ENCODE data around the gene UBE3C. TPM values are rescaled to one million over a fixed set of nuclear protein-coding genes. Genes with fewer than 3 reads are reported as not detected.

UBE3C gene
- total RNA-seq, 2 donors from 2014 or later = 49.0 to 72.0 TPM

DNA sequence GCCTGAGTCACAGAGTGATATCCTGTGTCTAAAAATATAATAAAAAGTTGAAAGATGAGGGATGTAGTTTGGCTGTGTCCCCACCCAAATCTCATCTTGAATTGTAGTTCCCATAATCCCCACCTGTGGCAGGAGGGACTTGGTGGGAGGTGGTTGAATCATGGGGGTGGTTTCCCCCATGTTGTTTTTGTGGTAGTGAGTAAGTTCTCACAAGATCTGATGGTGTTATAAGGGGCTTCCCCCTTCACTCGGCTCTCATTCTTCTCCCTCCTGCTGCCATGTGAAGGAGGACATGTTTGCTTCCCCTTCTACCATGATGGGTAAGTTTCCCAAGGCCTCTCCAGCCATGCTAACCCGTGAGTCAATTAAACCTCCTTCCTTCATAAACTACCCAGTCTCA is 25.1 kb upstream of the UBE3C start:
- intact Hi-C loops (cut with DNase I) = no loop called here
- no peaks in the 10 kb centered on the region for H3K9me3 ChIP-seq
- TF ChIP-seq, protein P1, sequence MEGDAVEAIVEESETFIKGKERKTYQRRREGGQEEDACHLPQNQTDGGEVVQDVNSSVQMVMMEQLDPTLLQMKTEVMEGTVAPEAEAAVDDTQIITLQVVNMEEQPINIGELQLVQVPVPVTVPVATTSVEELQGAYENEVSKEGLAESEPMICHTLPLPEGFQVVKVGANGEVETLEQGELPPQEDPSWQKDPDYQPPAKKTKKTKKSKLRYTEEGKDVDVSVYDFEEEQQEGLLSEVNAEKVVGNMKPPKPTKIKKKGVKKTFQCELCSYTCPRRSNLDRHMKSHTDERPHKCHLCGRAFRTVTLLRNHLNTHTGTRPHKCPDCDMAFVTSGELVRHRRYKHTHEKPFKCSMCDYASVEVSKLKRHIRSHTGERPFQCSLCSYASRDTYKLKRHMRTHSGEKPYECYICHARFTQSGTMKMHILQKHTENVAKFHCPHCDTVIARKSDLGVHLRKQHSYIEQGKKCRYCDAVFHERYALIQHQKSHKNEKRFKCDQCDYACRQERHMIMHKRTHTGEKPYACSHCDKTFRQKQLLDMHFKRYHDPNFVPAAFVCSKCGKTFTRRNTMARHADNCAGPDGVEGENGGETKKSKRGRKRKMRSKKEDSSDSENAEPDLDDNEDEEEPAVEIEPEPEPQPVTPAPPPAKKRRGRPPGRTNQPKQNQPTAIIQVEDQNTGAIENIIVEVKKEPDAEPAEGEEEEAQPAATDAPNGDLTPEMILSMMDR (IDR thresholded peaks at IDR 0.05) = no peak
- TF ChIP-seq POLR2AphosphoS5 (IDR thresholded peaks at IDR 0.05) (no peak), POLR2A (IDR thresholded peaks at IDR 0.05) (no peak)
- H3K4me3 ChIP-seq = no peak overlapping the region
- no peaks in the 10 kb centered on the region for H3K27me3 ChIP-seq (replicated peaks; ENCODE audit: insufficient read depth)
- no peak for DNase-seq (ENCODE audit: low spot score)
- H3K36me3 ChIP-seq = no peaks in the 10 kb centered on the region
- 69% methylated on average over 2 of the region's 2 CpGs for WGBS
- H3K27ac ChIP-seq = no peak overlapping the region
- no peaks in the 10 kb centered on the region for H3K4me1 ChIP-seq (replicated peaks)

DNA sequence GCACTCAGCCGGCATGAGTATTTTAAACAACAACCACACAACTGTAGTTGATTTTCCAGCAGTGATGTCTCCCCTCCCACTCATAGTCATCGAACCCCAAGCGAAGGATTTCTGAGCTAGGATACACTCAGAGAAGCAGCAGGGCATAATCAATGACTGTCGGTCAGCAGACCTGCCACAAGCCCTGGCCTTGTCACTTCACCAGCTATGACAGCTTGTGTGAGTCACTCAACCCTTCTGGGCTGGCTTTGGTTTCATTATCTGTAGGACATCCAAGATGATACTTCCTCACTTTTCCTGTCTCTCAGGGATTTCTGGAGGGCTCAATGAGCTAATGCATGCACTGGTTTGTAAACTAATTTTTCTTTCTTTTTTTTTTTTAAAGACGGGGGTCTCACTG is 22.0 kb upstream of the UBE3C start:
- no peak overlapping the region for H3K4me3 ChIP-seq
- H3K27me3 ChIP-seq (replicated peaks; ENCODE audit: insufficient read depth) = no peaks in the 10 kb centered on the region
- intact Hi-C loops (cut with DNase I) = no loop called here
- no peak overlapping the region for H3K27ac ChIP-seq
- 94% methylated on average over 5 of the region's 5 CpGs for WGBS
- H3K9me3 ChIP-seq = no peaks in the 10 kb centered on the region
- no peaks in the 10 kb centered on the region for H3K36me3 ChIP-seq
- no peaks in the 10 kb centered on the region for H3K4me1 ChIP-seq (replicated peaks)
- TF ChIP-seq, protein P1 (IDR thresholded peaks at IDR 0.05) = no peak
- TF ChIP-seq POLR2A (IDR thresholded peaks at IDR 0.05) (no peak), POLR2AphosphoS5 (IDR thresholded peaks at IDR 0.05) (no peak)
- DNase-seq (ENCODE audit: low spot score) = no peak

DNA sequence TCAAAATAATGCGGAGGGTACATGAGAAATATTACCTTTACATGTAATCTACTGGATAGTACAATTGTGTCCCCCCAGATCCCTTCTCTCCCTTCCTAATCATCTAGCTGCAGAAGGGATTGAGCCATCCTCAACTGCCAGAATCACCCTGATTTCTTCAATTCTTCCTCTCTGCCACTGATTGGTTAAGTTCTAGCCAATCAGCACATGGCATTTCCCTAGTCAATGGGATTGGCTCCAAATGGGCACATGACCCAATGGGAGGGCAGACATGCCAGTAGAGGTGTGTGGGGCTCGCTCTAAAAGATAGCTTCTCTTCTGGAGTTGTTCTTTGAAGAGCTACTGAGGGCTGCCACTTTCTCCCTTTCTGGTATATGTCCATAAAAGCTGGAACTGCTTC is 20.9 kb upstream of the UBE3C start:
- Histone ChIP-seq H3K27ac (no peak overlapping the region), H3K27me3 (replicated peaks; ENCODE audit: insufficient read depth) (no peaks in the 10 kb centered on the region), H3K9me3 (no peaks in the 10 kb centered on the region), H3K4me3 (no peak overlapping the region), H3K36me3 (no peaks in the 10 kb centered on the region), H3K4me1 (replicated peaks) (no peaks in the 10 kb centered on the region)
- intact Hi-C loops (cut with DNase I) = no loop called here
- 91% methylated on average over 2 of the region's 2 CpGs for WGBS
- TF ChIP-seq, protein P1 (IDR thresholded peaks at IDR 0.05) = no peak
- TF ChIP-seq POLR2A (IDR thresholded peaks at IDR 0.05) = no peak
- no peak for TF ChIP-seq POLR2AphosphoS5 (IDR thresholded peaks at IDR 0.05)
- no peak for DNase-seq (ENCODE audit: low spot score)

DNA sequence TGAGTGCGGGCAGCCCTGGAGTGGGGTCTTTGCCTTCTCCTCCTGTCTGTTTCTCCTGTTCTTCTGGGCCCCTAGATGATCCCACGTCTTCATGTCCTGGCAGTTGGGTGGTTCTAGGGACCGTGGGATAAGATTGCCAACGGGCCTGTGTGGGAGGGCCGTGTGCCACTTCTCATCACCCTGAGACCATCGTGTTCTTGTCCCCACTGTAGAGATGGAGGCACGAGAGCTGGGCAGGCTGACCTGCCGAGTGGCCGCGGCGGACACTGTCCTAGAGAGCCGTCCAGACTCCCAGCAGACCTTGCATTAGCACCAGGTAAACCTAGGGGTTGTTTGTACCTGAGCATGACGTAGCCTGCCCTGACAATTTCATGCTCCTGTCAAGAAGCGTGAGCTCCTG is 18.5 kb upstream of the UBE3C start:
- no peak for DNase-seq (ENCODE audit: low spot score)
- WGBS = 94% methylated on average over 14 of the region's 14 CpGs
- Histone ChIP-seq H3K27ac (no peak overlapping the region), H3K9me3 (no peaks in the 10 kb centered on the region), H3K4me3 (no peak overlapping the region), H3K4me1 (replicated peaks) (no peaks in the 10 kb centered on the region), H3K36me3 (no peaks in the 10 kb centered on the region), H3K27me3 (replicated peaks; ENCODE audit: insufficient read depth) (no peaks in the 10 kb centered on the region)
- TF ChIP-seq POLR2AphosphoS5 (IDR thresholded peaks at IDR 0.05) (no peak), POLR2A (IDR thresholded peaks at IDR 0.05) (no peak)
- TF ChIP-seq, protein P1 (IDR thresholded peaks at IDR 0.05) = no peak
- intact Hi-C loops (cut with DNase I) = no loop called here

DNA sequence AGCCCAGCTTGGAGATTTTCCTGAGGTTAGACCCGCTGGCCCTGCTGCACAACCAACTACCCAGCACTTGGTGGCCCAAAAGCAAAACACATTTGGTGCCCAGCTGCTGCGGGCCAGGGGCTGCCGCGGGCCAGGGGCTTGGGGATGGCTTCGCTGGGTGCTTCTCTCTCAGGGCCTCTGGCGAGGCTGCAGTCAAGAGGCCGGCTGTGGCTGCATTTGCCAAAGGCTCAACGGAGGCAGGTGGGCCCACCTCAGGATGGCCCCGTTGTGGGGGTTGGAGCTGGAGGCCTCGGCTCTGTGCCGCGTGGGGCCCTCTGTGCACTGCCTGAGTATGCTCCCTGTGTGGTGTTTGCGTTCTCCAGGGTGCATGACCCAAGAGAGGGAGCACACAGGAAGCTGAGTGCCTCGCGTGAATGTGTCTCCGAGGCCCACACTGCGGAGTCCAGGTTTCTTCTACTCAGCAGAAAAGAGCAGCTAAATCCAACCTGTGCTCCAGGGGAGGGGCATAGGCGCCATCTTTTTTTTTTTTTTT is 17.5 kb upstream of the UBE3C start:
- 91% methylated on average over 18 of the region's 18 CpGs for WGBS
- no peak for DNase-seq (ENCODE audit: low spot score)
- Histone ChIP-seq H3K36me3 (no peaks in the 10 kb centered on the region), H3K4me1 (replicated peaks) (no peaks in the 10 kb centered on the region), H3K27me3 (replicated peaks; ENCODE audit: insufficient read depth) (no peaks in the 10 kb centered on the region), H3K27ac (no peak overlapping the region), H3K4me3 (no peak overlapping the region), H3K9me3 (no peaks in the 10 kb centered on the region)
- intact Hi-C loops (cut with DNase I) = no loop called here
- TF ChIP-seq POLR2AphosphoS5 (IDR thresholded peaks at IDR 0.05) (no peak), POLR2A (IDR thresholded peaks at IDR 0.05) (no peak)
- TF ChIP-seq, protein P1 (IDR thresholded peaks at IDR 0.05) = no peak

All from prostate gland (tissue), 2 donors.